ENCODE data around the gene DCANP1. TPM values are rescaled to one million over a fixed set of nuclear protein-coding genes. Genes with fewer than 3 reads are reported as not detected.

Gene DCANP1
- total RNA-seq, 1 experiment from 2014 or later, result not detected

- ChIA-PET RAD21 (ENCODE audit: low non-redundant PET in 1 of 2, low total read pairs in 2 of 2, uncharacterized antibody in 2 of 2, unreplicated experiment in 2 of 2) (no interaction called here), POLR2A (no interaction called here), CTCF (interaction anchor here (1.8 kb wide), 1 partner anchor 11 kb away, joined by 5 read pairs; no protein-coding TSS in a partner anchor)
- intact Hi-C loops (cut with micrococcal nuclease), result no loop called here
- BruUV-seq (replicated peaks), result no TSS peak
- ATAC-seq (no peak), DNase-seq (ENCODE audit: low read depth, low spot score) (no peak)
- no peaks in the 10 kb centered on the region for H3K79me2 ChIP-seq (ENCODE audit: insufficient read depth, low read length)
- no peak overlapping the region for H3K4me2 ChIP-seq (ENCODE audit: low read length)
- H3K27ac ChIP-seq (ENCODE audit: low read depth, low read length), result no peak overlapping the region
- no peaks in the 10 kb centered on the region; the same call in 1 of the 2 replicates for H3K27me3 ChIP-seq (ENCODE audit: insufficient read depth, low read length)
- H3K9me2 ChIP-seq (ENCODE audit: insufficient read depth), result no peaks in the 10 kb centered on the region
- TF ChIP-seq EGR1 (IDR thresholded peaks at IDR 0.05; ENCODE audit: low read depth) (no peak), REST (IDR thresholded peaks at IDR 0.05; ENCODE audit: low read depth) (no peak)
- H3K4me3 ChIP-seq (replicated peaks in 1 of 2; ENCODE audit: low read depth in 1 of 2, low read length in 2 of 2), result no peak overlapping the region
- H3K36me3 ChIP-seq (ENCODE audit: control insufficient read depth in 1 of 2, insufficient read depth in 2 of 2, low read length in 2 of 2), result no peaks in the 10 kb centered on the region
- H3K9ac ChIP-seq (ENCODE audit: low read length), result no peak overlapping the region
- H4K20me1 ChIP-seq (ENCODE audit: insufficient read depth), result no peaks in the 10 kb centered on the region
- H3K9me3 ChIP-seq (ENCODE audit: control insufficient read depth in 1 of 2, insufficient read depth in 1 of 2, low read depth in 1 of 2, low read length in 2 of 2), result no peaks in the 10 kb centered on the region
- H3K4me1 ChIP-seq (ENCODE audit: control insufficient read depth in 1 of 2, insufficient read depth in 2 of 2, low read length in 2 of 2), result no peaks in the 10 kb centered on the region
- no peak overlapping the region for H2AFZ ChIP-seq (ENCODE audit: low read depth, low read length, poor library complexity, severe bottlenecking)
Measured at GRCh38 chr5:135446615-135447014, 533 bp downstream of the DCANP1 start.

GRCh38 chr5:135446206-135446605 lies 942 bp downstream of the DCANP1 start:
- ChIA-PET CTCF (interaction anchor here (1.8 kb wide), 1 partner anchor 11 kb away, joined by 5 read pairs; no protein-coding TSS in a partner anchor), POLR2A (no interaction called here), RAD21 (ENCODE audit: low non-redundant PET in 1 of 2, low total read pairs in 2 of 2, uncharacterized antibody in 2 of 2, unreplicated experiment in 2 of 2) (no interaction called here)
- Histone ChIP-seq H3K4me3 (replicated peaks in 1 of 2; ENCODE audit: low read depth in 1 of 2, low read length in 2 of 2) (no peak overlapping the region), H2AFZ (ENCODE audit: low read depth, low read length, poor library complexity, severe bottlenecking) (no peak overlapping the region), H4K20me1 (ENCODE audit: insufficient read depth) (no peaks in the 10 kb centered on the region), H3K27ac (ENCODE audit: low read depth, low read length) (no peak overlapping the region), H3K9me3 (ENCODE audit: control insufficient read depth in 1 of 2, insufficient read depth in 1 of 2, low read depth in 1 of 2, low read length in 2 of 2) (no peaks in the 10 kb centered on the region), H3K4me2 (ENCODE audit: low read length) (no peak overlapping the region), H3K9me2 (ENCODE audit: insufficient read depth) (no peaks in the 10 kb centered on the region), H3K36me3 (ENCODE audit: control insufficient read depth in 1 of 2, insufficient read depth in 2 of 2, low read length in 2 of 2) (no peaks in the 10 kb centered on the region), H3K9ac (ENCODE audit: low read length) (no peak overlapping the region), H3K27me3 (ENCODE audit: insufficient read depth, low read length) (no peaks in the 10 kb centered on the region; the same call in 1 of the 2 replicates), H3K79me2 (ENCODE audit: insufficient read depth, low read length) (no peaks in the 10 kb centered on the region), H3K4me1 (ENCODE audit: control insufficient read depth in 1 of 2, insufficient read depth in 2 of 2, low read length in 2 of 2) (no peaks in the 10 kb centered on the region)
- intact Hi-C loops (cut with micrococcal nuclease), result no loop called here
- no peak for DNase-seq (ENCODE audit: low read depth, low spot score)
- TF ChIP-seq SIN3A (IDR thresholded peaks at IDR 0.05; ENCODE audit: low read depth), result no peak
- no peak for TF ChIP-seq FOSL1 (IDR thresholded peaks at IDR 0.05; ENCODE audit: low read depth)
- no peak for TF ChIP-seq JUND (IDR thresholded peaks at IDR 0.05)
- no peak for TF ChIP-seq POLR2AphosphoS5 (IDR thresholded peaks at IDR 0.05; ENCODE audit: low read depth, low read length)
- TF ChIP-seq POLR2A (IDR thresholded peaks at IDR 0.05; ENCODE audit: borderline replicate concordance, extremely low read depth, insufficient read depth, insufficient read length), result no peak
- no TSS peak for BruUV-seq (replicated peaks)
- no peak for ATAC-seq
